Renal pelvis (tissue), 4 donors: ENCODE measurements around the gene SMURF2. TPM values are rescaled to one million over a fixed set of nuclear protein-coding genes. Genes with fewer than 3 reads are reported as not detected.
"Not testable (repeated sequence)": the region's sequence is repeated elsewhere in the genome, so short reads cannot be mapped to it uniquely, and the experiment has no call there.

Experiments used
- DNase-seq: peaks from one replicate; pipeline ENCODE4 v3.0.0-alpha.2; 2013
- polyA plus RNA-seq, 3 donors: library from polyadenylated mRNA; unstranded; fragments of 120-200 nt; gene quantifications; one replicate each; pipeline ENCODE4 v1.2.1, GENCODE V29; 2013; ENCODE audit not compliant: insufficient read length in 3 of 3

SMURF2 gene
- polyA plus RNA-seq, 3 donors, result 28.4 to 35.6 (median 33.3) TPM

- DNase-seq, result no peak
These were observed 62.9 kb downstream of the SMURF2 start for GRCh38 chr17:64599187-64599676.

GRCh38 chr17:64598672-64599071, 63.4 kb downstream of the SMURF2 start:
- no peak for DNase-seq

GRCh38 chr17:64596988-64597387, 65.1 kb downstream of the SMURF2 start:
- DNase-seq, result no peak

DNA sequence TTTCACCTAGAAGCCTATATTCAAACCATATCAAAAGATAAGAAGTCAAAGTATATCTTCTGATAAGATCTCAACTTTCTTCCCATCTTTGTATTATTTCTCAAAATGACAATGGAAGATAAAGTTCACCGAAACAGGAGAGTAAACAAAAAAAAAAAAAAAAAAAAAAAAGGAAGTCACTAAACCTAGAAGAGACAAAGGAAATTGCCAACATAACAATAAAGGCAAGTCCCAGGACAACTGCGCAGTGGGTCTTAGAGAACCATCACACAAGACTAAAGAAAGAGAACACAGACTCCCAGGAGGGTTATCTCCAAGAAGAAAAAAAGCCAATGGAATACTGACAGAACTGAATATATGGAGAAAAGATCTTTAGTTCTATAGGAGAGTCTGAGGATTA, 65.7 kb downstream of the SMURF2 start:
- no peak for DNase-seq

GRCh38 chr17:64591944-64592343, 70.2 kb downstream of the SMURF2 start:
- no peak for DNase-seq

DNA sequence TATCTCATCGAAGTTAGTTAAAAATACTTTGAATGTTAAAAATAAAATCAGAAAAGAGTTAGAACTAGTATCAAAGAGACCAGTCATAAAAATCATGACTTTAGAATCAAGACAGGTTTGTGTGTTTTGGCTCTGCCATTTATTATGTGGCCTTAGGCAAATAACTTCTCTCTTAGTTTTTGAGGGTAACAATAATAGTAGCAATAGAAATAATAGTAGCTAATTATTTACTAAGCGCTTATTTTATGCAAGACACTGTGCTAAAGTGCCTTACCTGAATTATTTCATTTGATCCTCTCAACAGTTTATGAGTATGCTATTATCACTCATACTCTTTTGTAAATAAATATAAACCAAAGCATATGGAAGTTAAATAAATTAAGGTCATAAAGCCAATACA, 77.0 kb downstream of the SMURF2 start:
- no peak for DNase-seq

DNA sequence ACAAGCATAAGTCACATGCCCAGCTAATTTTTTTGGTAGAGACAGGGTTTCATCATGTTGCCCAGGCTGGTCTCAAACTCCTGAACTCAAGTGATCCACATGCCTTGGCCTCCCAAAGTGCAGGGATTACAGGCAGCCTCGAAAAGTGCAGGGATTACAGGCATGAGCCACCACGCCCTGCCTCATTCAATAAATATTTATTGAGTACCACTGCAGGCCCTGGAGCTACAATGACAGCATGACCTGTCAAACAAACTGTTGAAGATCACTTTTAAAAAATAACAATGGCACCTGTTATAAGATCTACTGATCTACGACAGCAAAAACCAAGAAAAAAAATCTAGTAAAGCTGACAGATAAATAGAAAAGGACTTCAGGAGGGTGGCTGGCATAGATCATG, 79.1 kb downstream of the SMURF2 start:
- DNase-seq, result no peak

- DNase-seq, result no peak
These were observed 81.5 kb downstream of the SMURF2 start for GRCh38 chr17:64580384-64581315.

GRCh38 chr17:64579917-64580316, 82.2 kb downstream of the SMURF2 start:
- DNase-seq, result no peak

GRCh38 chr17:64577025-64577424, 85.1 kb downstream of the SMURF2 start:
- DNase-seq, result not testable (repeated sequence)

DNA sequence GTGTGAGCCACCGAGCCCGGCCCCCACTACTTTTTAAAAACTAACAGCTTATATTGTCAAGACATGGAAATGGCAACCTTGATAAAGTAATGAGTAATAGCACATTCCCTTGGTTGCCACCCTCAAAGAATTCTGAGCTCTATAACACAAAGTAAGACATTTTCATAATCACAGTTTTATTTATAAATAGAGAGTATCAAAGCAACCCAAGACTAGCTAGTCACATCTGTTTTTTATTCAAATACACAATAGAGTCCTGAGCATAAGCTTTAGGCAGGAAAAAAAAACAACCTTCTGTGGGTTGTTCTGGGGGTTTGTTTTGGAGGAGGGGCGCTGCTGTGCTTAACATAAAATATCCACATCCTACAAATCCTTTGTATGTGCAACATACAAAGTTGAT, 86.7 kb downstream of the SMURF2 start:
- DNase-seq, result no peak

DNA sequence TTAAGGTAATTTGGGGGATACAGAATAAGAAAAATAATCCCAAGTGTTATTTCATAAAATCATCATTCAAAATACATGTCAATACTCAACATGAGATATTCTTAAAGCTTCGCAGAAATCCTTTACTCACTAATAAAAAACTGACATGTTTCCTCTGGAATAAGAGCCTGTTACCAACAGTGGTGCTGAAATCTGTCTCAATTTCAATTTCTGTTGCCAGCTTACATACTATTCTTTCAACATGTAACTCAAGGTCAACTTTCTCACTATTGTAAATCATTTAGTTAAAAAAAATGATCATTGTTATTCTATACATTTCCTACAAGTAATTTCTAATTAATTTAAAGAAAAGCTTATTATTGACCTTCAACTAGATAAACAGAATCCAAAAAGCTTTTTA, 87.5 kb downstream of the SMURF2 start:
- DNase-seq, result no peak

DNA sequence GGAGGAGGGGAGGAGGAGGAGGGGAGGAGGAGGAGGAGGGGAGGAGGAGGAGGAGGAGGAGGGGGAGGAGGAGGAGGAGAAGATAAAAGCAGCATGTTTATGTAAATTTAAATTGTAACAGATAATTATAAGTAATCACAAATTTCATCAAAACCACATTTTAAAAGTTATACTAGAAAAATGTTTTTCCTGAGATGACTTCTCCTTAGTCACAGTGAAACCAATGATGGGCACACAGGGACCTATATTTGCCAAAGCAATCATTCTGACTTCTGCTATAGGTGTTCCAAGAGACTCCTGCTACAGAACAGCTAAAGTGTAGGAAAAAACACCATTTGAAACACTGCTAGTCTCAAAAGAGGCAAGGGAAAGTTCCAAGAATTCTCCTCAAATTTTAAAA, 88.9 kb downstream of the SMURF2 start:
- DNase-seq, result no peak

DNA sequence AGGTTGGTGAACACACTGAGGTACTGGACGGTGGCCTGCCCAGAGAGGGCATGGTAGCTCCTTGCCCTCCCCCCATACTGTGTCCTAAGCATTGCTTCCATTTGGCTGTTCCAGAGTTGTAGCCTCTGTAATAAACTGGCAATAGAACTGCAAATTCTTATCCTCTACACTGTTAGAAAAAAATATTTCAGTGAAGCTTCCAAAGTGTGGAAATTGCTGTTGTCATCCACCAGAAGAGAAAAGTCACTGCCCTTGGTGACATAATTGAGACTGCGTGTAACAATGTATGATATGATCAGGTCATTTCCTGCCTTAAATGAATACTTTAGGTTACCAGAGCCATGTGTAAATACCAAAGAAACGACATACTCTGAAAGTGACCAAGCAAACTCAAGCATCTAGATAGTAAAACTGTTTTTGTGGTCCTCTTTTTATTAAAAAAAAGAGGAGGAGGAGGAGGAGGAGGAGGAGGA, 89.4 kb downstream of the SMURF2 start:
- peak; percentile 16 for DNase-seq

GRCh38 chr17:64571746-64572145, 90.4 kb downstream of the SMURF2 start:
- DNase-seq, result no peak

GRCh38 chr17:64565563-64565962, 96.5 kb downstream of the SMURF2 start:
- peak; percentile 5 for DNase-seq

GRCh38 chr17:64564098-64564497, 98.0 kb downstream of the SMURF2 start:
- no peak for DNase-seq

GRCh38 chr17:64555281-64555680, 106.8 kb downstream of the SMURF2 start:
- no peak for DNase-seq

DNA sequence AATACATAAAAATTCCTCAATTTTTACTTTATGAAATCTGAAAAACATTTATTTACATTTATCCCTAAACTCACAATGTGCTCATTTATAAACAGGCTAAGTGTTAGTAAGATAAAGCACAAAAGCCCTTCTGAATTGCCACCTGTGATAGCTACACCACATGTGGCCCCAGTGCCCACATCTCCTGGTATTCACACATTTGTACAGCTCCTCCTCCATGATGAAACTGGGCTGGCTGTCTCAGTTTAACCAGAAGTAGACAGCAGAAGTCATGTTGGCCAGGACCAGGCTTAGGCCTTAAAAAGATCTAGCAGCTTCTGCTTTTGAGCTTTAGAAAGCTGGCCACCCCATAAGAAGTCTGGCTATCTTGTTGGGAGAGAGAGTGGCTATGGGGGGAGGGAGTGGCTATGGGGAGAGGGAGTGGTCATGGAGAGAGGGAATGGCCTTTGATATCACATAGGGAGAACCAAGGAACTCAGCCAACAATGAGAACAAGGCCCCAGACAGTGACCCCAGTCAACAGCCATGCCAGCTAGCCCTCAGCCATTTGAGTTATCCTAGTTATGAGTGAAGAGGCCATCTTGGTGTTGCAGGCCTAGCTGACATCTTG, 108.0 kb downstream of the SMURF2 start:
- no peak for DNase-seq

DNA sequence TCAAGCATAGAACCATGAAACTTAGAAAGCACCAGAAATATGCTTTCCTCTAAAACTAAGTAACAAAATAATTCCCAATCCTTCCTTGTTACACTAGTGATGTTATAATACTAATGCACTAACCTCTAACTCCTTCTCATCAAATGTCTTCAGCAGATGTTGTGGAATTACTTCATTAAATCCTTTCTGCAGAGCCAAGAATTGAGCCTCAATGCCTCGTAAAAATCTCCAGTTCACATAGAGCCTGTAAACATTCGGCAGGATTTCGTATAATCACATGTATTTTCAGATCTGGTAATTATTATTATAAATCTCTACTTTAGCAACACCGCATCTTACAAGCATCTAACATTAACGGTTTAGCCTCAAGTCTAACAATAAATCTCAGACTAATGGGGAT, 110.6 kb downstream of the SMURF2 start:
- no peak for DNase-seq

DNA sequence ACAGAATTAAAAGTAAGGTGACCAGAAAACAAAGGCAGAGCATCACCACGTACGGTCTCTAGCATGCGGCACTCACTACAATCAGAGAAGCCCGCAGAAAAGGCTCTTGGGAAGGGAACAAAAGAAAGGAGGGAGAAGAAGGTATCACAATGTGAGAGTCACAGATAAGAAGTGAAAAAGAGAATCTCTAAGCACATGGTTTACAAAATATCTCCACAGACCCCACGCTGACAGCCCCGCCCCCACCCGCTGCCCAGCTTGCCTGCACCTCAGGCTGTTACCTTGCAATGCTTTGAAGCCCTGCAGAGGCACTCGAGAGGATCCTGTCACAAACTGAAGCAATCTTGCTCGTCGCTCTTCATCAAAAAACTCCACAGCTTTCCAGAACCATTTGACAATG, 114.8 kb downstream of the SMURF2 start:
- no peak for DNase-seq

DNA sequence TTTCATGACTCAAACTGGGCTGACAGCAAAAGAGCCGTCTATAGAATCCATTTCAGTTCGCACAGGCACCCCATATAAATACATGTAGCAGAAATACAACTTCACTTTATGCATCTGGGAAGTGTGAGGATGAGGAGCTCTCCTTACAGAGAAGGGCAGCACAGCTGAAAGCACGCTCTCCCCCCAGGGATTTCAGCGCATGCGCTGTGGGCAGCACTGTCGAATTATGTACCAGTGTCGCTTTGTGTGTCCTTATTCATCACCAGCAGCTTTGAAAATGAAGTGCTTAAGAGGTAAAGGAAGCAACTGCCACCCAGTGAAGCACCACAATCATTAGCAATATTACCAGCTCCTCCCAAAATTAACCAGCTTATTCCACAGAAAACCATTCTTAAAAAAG, 115.4 kb downstream of the SMURF2 start:
- no peak for DNase-seq

DNA sequence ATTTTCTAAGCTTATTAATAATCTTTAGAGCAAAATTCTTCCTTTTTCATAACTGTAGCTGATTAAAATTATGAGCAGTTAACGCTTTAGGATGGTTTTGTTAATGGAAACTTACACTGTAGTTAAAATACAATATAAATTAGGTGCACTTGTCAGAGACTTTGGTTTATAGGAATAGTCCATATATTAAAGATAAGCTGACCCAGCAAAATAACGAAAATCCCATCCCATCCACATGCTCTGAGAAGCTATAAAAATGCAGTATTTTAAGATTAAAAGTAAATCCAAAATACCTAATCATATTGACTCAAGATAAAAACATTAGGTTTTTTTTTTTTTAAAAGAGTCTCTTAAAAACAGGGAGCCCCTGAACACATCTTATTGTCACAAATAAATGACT, 117.4 kb downstream of the SMURF2 start:
- DNase-seq, result no peak
